Activated CD4-positive, alpha-beta T cell treated with anti-CD3 and anti-CD28 coated beads, Interleukin-2, amount 50 U/mL, for 48 hours (primary cell): ENCODE measurements around the gene BDH1.
A peak's percentile ranks its signal among the peaks of the same experiment; 100 is the strongest.
"Not testable (repeated sequence)": the region's sequence is repeated elsewhere in the genome, so short reads cannot be mapped to it uniquely, and the experiment has no call there.

Experiments used
- DNase-seq, 2 experiments: peaks; one replicate each; pipeline ENCODE4 v3.0.0-alpha.2; 2020

The BDH1 gene

DNA sequence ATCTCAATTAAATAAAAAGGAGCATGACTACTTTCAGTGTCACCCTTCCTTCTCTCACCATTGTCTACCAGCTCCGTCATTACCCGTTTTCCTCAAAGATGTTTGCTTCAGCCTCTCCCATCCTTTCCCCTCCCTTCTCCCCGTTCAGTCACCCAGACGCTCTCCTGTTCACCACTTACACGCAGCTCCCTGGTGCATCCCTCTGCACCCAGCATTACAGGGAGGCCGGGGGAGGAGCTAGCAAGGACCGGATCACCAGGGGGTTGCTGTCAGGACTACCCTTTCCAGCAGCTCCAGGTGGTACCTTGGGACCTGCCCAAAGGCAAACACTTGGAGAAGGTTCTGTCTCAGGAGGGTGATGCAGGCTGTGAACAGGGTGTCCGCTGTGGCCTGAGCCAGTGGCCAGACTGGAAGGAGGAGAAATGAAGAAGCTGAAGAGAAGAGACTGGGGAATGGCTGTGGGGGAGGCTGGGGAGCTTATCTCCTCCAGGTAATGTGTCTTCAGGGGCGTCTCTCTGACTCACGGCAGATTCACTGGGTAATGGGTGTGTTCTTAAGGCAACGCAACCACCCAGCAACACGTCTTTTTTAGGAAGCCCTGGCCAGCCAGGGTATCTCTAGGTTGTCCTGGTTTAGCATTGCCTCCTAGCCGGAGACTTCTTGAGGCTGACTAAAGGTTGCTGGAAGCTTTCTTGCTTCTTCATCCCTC lies 21.8 kb upstream of the BDH1 start:
- DNase-seq: no peak

DNA sequence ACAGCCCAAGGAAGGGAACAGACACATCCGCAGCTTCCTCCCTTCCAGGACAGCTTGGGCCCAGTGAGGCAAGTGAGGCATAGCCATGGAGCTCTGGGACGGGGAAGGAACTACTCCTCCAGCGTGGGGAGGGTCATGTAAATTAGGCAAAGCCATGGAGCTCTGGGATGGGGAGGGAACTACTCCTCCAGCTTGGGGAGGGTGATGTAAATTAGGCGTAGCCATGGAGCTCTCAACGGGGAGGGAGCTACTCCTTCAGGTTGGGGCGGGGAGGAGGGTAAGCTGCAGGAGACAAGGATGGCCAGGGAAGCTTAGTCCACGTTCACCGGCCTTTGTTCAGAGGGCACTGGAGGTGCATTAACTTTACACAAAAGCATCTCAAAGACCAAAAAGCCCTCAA lies 21.1 kb upstream of the BDH1 start:
- no peak for DNase-seq

DNA sequence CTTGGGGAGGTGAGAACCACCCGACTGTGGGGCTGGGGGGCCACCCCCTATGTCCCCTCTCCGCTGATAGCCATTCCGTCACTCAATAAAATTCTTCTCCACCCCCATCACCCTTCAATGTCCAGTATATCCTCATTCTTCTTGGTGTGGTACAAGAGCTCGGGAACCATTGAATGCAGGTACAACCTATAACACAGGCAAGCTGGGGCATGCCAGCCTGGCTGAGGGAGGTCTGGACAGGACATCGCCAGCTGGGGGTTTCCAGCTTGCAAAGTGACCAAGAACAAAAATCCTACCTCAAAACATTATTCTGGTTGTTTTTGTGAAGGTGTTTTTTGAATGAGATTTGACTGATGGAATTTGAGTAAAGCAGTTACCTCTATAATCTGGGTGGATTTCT lies 19.6 kb upstream of the BDH1 start:
- DNase-seq: no peak

GRCh38 chr3:197574396-197574991 lies 18.7 kb upstream of the BDH1 start:
- DNase-seq: not testable (repeated sequence)

GRCh38 chr3:197573048-197573767 lies 17.4 kb upstream of the BDH1 start:
- no peak for DNase-seq

- not testable (repeated sequence) for DNase-seq
These were observed 16.1 kb upstream of the BDH1 start for GRCh38 chr3:197571880-197572172.

DNA sequence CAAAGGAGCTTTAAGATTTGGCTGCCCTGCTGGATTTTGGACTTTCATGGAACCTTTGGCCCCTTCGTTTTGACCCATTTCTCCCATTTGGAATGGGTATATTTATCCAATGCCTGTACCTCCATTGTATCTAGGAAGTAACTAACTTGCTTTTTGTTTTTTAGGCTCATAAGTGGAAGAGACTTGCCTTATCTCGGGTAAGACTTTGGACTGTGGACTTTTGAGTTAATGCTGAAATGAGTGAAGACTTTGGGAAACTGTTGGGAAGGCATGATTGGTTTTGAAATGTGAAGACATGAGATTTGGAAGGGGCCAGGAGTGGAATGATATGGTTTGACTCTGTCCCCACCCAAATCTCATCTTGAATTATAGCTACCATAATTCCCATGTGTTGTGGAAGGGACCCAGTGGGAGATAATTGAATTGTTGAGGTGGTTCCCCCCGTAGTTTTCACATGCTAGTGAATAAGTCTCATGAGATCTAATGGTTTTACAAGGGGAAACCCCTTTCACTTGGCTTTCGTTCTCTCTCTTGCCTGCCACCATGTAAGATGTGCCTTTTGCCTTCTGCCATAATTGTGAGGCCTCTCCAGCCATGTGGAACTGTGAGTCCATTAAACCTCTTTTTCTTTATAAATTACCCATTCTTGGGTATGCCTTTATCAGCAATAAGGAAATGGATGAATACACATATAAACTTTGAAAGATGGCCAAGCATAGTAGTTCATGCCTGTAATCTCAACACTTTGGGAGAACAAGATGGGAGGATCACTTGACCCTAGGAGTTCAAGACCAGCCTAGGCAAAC lies 15.5 kb upstream of the BDH1 start:
- DNase-seq: not testable (repeated sequence)

DNA sequence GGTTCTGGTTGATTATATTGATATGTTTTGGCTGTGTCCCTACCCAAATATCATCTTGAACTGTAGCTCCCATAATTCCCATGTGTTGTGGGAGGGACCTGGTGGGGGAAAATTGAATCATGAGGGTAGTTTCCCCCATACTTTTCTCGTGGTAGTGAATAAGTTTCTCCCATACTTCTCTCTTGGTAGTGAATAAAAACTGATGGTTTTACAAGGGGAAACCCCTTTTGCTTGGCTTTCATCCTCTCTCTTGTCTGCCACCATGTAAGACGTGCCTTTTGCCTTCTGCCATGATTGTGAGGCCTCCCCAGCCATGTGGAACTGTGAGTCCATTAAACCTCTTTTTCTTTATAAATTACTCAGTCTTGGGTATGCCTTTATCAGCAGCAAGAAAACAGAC lies 13.7 kb upstream of the BDH1 start:
- DNase-seq: not testable (repeated sequence)

DNA sequence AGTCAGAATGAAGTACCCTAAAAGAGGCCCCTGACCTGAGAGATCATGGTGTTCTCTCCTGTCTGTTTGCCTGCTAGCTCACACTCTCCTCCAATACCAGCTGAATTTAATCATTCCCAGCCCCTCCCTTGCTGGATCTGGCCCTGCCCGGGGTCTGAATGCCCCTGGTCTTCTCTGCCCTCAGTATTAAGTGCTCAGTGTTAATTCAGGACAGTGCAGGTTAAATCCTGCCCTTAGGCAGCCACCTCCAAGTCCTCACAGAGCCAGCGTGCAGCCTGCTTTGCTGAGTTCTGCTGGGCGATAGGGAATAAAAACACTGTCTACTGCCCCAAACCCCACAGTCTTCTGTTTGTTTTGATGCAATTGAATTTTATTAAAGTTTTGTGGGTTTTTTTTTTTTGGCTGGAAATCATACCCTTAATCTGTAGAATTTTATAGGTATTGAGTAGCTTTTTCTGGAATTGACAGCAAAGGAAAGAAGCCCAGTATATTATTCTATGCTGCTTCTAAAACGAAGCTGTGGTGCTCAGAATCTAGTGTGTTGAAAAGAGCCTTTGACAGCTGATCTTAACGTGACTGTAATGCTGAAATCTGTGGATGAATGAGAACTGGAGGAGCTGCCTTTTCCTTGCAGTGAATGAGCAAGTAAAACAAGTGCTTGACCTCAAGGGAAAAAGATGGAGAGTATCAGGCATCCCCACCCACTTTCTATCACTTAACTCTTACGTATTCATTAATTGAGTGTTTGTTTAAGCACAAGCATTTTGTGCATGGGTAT lies 12.3 kb upstream of the BDH1 start:
- DNase-seq: no peak

GRCh38 chr3:197566155-197566554 lies 10.4 kb upstream of the BDH1 start:
- DNase-seq: not testable (repeated sequence)

DNA sequence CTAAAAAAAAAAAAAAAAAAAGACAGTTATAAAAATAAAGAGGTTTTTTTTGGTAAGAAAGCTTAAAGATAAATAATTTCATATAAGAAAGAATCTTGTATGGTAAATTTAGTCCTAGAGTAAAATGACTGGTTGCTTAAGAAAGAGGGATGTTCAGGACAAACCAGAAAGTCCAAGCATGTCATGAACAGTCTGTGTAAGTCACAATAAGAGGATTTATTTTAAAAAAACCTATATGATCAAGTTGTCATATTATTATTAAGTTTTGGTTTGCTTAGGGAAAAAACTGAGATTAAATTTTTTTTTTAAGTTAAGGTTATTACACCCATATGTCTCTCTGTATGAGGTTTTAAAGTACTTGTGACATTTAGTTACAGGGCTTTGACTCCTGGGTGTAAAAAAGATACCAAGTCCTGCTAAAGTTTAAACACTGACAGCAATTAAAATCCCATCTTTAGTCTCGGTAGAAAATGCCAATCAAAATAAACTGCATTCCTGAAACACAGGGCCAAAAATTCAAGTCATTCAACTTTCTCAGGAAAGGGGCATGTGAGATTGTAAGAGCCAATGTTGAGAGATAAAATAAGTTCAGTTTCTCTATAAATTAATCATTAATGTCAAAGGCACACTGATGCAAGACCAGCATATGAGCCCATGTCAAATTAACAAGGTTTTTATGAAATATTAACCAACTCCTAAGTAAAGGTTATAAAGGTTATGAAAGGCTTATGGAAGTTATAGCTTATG lies 8.5 kb upstream of the BDH1 start:
- DNase-seq: no peak

DNA sequence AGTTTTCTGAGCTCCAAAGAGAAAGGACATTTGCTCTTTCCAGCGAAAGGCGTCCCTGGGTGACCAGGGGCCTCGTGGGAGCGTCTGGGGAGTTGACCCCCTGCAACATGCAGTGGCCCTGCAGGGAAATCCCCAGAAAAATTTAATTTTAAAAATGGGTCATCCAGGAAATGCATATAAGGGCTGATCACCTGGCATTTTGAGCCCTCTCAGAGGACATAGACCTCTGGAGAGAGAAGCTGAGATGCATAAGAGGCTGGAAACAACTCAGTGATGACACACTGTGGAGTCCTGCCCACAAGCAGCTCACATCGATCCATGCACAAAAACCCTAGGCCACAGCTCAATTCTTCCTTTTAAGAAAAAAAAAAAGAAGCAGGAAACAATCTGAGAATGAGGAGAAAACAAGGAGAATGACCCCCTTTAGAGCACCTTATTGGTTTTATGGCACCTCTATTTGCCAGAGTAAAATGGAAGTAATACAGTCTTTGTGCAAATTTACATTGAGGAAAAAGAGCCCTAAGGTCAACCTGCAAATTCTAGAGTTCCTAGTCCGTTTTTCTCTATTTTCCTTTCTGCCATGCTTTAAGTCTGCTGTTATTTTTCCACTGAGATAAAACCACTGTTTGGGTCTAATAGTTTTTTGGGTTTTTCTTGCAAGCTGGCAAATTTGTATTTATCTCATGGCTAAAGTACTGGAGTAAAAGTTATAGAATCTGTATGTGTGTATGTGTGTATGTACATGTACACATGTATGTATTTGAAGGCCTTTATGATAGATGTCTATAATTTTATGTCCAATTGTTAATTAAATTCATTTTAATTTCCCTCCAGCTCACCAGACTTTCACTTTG lies 6.9 kb upstream of the BDH1 start:
- DNase-seq: no peak

- no peak for DNase-seq
These were observed 6.2 kb upstream of the BDH1 start for GRCh38 chr3:197561926-197562325.

GRCh38 chr3:197559651-197560050 lies 3.9 kb upstream of the BDH1 start:
- no peak for DNase-seq

DNA sequence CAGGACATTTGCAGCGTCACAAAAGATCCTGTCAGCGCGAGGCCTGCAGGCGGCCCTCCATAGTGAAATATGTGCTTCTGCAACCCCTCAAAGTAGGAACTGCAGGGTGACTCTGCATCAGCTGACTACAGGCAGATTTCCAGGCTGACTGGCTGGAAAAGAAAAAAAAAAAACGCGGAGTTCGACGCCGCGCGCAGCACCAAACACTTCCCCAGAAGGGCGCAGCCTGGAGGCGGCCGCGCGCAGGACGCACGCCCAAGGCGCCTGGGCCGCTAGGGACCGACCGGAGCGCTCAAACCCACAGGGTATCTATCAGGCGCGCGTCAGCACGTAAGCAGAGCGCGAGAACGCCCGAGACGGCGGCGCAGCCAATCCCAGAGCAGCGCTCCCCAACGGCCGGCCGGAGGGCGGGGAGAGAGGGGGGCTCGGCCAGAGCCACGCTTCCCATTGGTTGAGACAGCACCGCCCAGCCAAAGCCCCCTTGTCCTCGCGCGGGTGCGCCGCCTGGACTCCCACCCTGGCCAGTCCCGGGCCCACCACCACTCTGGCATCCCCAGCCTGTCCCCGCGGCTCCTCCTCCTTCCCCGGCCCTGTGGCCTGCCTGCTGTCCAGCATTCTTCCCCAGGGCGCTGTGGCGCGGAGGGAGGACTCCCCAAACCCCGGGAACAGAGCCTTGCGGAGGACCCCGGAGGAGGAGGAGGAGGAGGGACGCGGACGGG lies 1.0 kb downstream of the BDH1 start:
- DNase-seq: peak; percentile 93 to 95

DNA sequence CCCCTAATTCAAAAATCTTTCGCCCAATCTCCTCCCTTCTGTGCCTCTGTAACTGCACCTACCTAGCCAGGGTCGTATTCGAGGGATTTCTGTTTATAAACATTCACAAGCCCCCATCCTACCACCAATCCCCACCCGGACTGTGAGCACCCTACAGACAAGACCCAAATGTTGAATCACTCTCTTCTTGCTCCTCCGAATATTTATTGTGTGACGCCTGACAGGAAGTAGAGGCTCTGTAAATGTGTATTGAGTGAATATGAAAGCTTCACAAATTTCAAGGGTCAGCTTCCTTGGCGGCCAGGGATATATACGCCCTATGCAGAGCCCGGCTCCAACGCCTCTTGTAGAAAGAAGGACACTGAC lies 1.6 kb downstream of the BDH1 start:
- DNase-seq: no peak

DNA sequence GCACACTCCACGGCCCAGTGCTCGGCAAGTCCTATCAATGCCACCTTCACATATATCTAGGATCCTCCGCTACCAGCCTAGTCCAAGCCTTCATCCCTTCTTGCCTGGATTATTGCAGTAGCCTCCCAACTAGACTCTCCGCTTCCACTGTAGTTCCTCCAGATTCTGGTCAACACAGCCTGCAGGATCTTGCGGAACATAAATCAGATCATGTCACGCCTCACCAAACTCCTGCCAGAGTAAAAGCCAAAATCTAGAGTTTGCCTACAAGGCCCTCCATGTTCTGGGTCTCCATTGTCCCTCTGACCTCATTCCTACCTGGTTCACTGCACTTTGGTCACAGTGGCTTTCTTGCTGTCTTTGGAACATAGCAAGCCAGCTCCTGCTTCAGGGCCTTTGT lies 3.6 kb downstream of the BDH1 start:
- no peak for DNase-seq

DNA sequence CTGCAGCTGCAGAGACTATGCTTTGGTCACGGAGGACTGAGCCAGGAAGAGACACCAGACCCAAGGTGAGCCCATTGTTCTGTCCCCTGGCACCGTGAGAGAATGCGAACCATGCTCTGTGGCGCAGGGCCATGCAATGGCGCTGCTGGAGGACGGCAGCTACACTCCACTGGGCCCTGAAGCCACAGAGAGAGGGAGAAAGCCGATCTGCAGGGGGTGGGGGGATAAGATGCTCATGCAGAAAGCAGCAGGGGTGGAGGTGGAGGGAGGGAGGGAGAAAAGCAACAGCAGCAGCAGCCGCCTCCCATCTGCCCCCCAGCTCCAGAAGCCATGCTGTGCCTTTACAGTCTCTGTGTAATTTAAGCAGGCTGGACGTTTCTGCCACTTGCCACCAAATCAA lies 5.3 kb downstream of the BDH1 start:
- DNase-seq: no peak

GRCh38 chr3:197549261-197549885 lies 6.4 kb downstream of the BDH1 start:
- no peak for DNase-seq
